GM18526 (cell line): ENCODE measurements around the gene VIPR2.

ENCODE experiments used
- POLR2A ChIP-seq: IDR thresholded peaks from 3 replicates; pipeline ENCODE4 v1.6.1; 2011; ENCODE audit not compliant: insufficient read length; ENCODE audit errors: extremely low read depth

The VIPR2 gene

GRCh38 chr7:159146084-159146858, 1.6 kb upstream of the VIPR2 start:
- no peak for TF ChIP-seq POLR2A

DNA sequence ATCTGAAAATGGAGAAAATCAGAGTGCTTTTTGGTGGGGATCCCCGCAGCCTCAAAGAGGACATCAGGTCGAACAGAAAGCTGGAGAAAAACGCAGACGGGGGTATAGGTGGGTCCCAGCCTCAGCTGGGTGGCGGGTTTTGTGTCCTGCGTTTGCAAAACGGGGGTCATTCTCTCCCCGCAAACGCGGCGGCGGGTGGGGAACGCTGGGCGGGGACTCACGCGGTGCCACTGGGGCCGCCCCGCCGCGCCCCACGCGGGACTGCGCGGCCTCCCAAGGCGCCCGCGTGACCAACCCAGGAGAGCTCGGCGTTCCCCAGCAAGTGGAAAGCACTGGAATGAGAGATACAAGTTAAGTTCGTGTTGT, 806 bp upstream of the VIPR2 start:
- no peak for TF ChIP-seq POLR2A

DNA sequence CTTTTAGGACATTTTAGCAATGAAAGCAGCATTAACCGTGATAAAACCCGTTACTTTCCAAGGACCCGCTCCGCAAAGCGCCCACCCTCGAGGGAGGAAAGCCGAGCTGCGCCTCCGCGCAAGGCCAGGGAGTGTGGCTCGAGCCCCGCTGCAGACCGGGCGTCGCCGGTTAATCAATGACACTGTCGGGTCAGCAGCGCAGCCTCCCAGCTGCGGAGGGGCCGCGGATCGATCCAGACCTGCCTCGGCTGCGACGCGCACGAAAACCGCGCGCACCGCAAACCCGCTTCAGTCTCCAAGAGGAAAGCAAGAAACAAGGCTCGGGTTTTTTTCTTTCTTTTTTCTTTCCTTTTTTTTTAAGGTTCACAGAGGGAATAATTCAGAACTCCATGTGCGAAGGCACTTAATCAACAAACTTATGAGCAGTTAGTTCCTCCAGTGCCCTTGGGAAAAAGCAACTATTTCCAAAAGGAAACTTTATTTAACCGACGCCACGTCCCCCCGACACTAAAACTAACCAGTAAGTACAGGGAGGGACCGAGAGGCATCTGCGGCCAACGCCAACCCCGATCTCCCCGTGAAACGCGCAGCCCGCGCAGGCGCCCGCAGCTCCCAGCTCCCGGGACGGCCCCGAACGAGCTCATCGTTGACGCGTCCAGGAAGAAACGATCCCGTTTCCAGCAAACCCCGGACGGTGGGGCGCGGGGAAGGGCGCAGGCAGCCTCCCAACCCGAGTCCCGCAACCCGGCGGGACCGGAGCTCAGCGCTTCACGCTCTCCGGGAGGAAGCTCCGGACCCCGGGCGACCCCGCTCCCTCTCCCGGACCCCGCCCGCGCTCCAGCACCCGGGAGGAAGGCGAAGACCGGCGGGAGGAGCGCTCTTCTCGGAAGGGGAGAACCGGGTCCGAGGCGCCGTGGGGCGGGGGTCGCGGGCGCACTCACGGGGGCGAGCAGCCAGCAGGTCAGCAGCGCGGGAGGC, 598 bp downstream of the VIPR2 start:
- TF ChIP-seq POLR2A: no peak

DNA sequence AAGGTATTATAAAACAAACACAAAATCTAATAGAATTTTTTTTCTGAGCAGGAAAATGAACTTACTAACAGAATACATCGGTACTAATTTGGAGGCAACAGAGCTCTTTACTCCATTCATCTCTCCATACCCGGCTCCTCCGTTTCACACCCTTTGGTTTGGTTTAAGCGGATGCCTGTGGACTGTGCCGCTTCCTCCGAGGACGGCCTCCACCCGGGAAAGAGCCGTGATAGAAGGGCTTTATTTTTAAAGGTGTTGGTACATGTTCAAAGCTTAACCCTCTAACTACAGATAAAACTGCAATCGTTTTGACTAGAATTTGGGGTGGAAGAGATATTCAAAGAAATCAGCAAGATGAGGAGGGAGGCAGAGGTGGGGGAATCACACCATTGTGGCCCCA, 1.9 kb downstream of the VIPR2 start:
- TF ChIP-seq POLR2A: no peak

- no peak for TF ChIP-seq POLR2A
These were observed 2.5 kb downstream of the VIPR2 start for GRCh38 chr7:159142199-159142598.

GRCh38 chr7:159141660-159142059, 3.0 kb downstream of the VIPR2 start:
- no peak for TF ChIP-seq POLR2A

DNA sequence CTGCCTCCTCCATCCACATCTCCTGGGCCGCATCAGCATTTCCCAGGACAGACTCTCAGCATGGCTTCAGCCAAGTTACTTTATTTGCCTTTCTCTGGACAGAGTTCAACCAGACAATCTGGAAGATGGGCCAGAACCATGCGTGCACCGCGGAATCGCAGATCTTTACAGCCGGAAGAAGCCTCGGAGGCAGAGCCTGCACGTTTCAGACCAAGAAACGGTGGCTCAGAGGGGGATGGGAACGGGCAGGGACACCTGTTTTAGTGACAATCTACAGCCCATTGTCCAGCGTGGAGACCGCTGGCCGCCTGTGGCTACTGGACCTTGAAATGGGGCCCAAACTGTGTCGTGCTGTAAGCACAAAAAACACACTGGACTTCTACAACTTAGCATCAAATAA, 3.5 kb downstream of the VIPR2 start:
- no peak for TF ChIP-seq POLR2A

- TF ChIP-seq POLR2A: no peak
These were observed 4.3 kb downstream of the VIPR2 start for GRCh38 chr7:159140170-159140910.

- no peak for TF ChIP-seq POLR2A
These were observed 5.0 kb downstream of the VIPR2 start for GRCh38 chr7:159139639-159140038.

DNA sequence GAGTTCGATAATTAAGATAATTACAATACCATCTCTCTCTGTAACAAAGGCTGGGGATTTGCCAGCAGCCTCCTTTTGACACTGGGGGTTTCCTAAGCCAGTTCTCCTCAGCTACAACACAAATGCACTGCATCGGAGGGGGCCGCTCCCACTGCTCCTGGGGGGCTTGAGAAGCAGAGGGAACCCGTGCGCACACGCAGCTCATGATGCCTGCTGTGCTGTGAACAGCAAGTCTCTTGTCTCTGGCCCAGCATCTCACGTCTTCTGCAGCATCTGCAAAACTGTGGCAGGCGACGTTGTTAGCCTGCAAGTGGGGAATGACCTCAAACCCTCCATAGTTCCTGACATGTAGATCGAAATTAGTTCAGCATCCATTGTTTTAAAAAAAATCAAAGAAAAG, 5.5 kb downstream of the VIPR2 start:
- no peak for TF ChIP-seq POLR2A

DNA sequence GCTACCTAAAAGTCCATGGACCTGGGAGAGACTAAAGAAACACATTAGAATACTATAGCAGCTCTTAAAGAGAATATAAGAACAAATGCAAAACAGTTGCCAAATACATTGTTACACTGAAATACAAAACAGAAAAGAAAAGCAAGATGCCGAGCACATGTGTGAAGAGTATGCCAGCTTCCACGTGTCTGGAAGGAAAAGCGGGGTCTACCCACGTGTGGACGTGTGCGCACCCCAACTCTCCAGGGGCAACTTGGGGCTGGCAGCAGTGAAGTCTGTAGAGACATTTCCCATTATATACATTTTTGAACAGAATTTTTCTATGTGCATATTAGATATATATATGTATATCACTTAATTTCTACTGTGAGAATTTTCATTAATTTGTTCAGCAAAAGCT, 6.2 kb downstream of the VIPR2 start:
- no peak for TF ChIP-seq POLR2A

DNA sequence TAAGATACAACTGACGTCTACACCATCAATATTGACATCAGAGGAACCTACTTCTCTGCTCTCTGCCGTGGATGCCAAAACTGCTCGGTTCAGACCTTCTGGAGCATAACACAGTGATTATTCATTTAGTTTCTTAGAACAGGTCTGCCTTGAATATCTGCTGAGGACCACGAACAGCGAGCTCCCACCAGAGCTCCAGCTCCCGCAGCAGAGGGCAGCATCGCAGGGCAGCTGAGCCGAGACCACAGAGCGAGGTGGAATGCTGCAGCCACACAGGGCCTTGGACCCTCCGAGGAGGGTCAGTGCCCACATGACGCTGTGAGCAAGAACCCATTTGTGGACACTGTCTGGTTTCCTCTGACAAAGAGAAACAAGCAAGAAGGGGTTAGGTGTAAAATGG, 6.8 kb downstream of the VIPR2 start:
- TF ChIP-seq POLR2A: no peak

DNA sequence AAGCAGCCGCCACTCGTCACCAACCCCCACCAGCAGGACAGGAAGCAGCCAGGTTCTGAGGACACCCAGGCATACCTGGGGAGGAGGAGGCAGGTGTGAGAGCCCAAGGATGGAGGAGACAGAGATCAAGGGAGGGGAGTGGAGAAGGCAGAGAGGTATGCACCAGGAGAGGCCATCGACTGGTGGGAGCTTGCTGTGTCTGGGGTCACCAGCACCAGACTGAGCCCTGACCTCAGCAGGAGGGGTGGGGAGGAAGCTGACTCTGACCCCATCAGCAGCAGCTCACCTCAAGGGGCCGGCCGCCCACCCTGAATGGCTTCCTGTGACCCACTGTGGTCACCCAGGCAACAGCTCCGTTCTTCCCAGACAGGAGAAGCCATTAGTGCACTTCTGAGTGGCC, 7.8 kb downstream of the VIPR2 start:
- TF ChIP-seq POLR2A: no peak

DNA sequence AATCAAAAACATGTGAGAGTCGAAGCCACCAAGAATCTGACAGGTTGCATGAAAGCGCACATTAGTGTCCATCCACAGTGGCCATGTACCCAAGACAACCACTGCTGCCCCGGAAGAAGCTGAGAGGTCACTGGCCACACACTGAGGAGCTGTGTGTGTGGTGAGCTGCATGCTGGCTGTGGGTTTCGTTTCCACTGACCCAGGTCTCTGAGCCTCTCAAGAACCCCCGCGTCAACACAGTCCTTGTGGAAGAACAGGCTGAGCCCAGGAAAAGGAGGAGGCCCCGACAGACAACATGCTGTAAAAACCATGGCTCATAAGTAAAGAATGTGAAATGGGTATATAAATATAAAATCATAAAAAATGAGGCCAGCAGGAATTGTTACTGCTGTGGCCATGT, 8.2 kb downstream of the VIPR2 start:
- no peak for TF ChIP-seq POLR2A

- TF ChIP-seq POLR2A: no peak
These were observed 8.7 kb downstream of the VIPR2 start for GRCh38 chr7:159136013-159136412.

GRCh38 chr7:159130820-159131219, 13.8 kb downstream of the VIPR2 start:
- no peak for TF ChIP-seq POLR2A

GRCh38 chr7:159130199-159130775, 14.4 kb downstream of the VIPR2 start:
- no peak for TF ChIP-seq POLR2A
